ENCODE measurements around the gene MMP24.
A peak's percentile ranks its signal among the peaks of the same experiment; 100 is the strongest.
"Not testable (repeated sequence)": the region's sequence is repeated elsewhere in the genome, so short reads cannot be mapped to it uniquely, and the experiment has no call there.

Gene MMP24

GRCh38 chr20:35226126-35226883, at the start of gene MMP24:
TSS of gene MMP24 (plus strand) at chr20:35226690. CDS start at chr20:35226739, 49 bp downstream.
- in situ Hi-C loops (cut with MboI; ENCODE audit: low pct_unique_long_range_greater_than_20kb, low sequenced_read_pairs) = no loop called here
- no peak for DNase-seq

- in situ Hi-C loops (cut with MboI; ENCODE audit: low pct_unique_long_range_greater_than_20kb, low sequenced_read_pairs) = no loop called here
- DNase-seq = no peak
These were observed 46.9 kb upstream of the MMP24 start for GRCh38 chr20:35179292-35180212.

GRCh38 chr20:35180266-35180665, 46.2 kb upstream of the MMP24 start:
- in situ Hi-C loops (cut with MboI; ENCODE audit: low pct_unique_long_range_greater_than_20kb, low sequenced_read_pairs) = no loop called here
- DNase-seq = no peak

GRCh38 chr20:35181731-35182130, 44.8 kb upstream of the MMP24 start:
- in situ Hi-C loops (cut with MboI; ENCODE audit: low pct_unique_long_range_greater_than_20kb, low sequenced_read_pairs) = no loop called here

GRCh38 chr20:35186691-35187289, 39.7 kb upstream of the MMP24 start:
- DNase-seq; in situ Hi-C loops (cut with MboI; ENCODE audit: low pct_unique_long_range_greater_than_20kb, low sequenced_read_pairs): not testable (repeated sequence)

More at GRCh38 chr20:35181731-35182130, 44.8 kb upstream of the MMP24 start:
- no peak for DNase-seq

GRCh38 chr20:35187584-35188190, 38.8 kb upstream of the MMP24 start:
- DNase-seq = no peak
- in situ Hi-C loops (cut with MboI; ENCODE audit: low pct_unique_long_range_greater_than_20kb, low sequenced_read_pairs) = no loop called here

GRCh38 chr20:35189223-35189622, 37.3 kb upstream of the MMP24 start:
- in situ Hi-C loops (cut with MboI; ENCODE audit: low pct_unique_long_range_greater_than_20kb, low sequenced_read_pairs); DNase-seq: not testable (repeated sequence)

GRCh38 chr20:35190556-35190955, 35.9 kb upstream of the MMP24 start:
- DNase-seq = no peak
- in situ Hi-C loops (cut with MboI; ENCODE audit: low pct_unique_long_range_greater_than_20kb, low sequenced_read_pairs) = no loop called here

- in situ Hi-C loops (cut with MboI; ENCODE audit: low pct_unique_long_range_greater_than_20kb, low sequenced_read_pairs) = no loop called here
- DNase-seq = no peak
These were observed 34.9 kb upstream of the MMP24 start for GRCh38 chr20:35191419-35192117.

GRCh38 chr20:35192118-35192872, 34.2 kb upstream of the MMP24 start:
- DNase-seq = no peak
- in situ Hi-C loops (cut with MboI; ENCODE audit: low pct_unique_long_range_greater_than_20kb, low sequenced_read_pairs) = no loop called here

- in situ Hi-C loops (cut with MboI; ENCODE audit: low pct_unique_long_range_greater_than_20kb, low sequenced_read_pairs); DNase-seq: not testable (repeated sequence)
These were observed 33.3 kb upstream of the MMP24 start for GRCh38 chr20:35193031-35193791.

GRCh38 chr20:35196313-35196712, 30.2 kb upstream of the MMP24 start:
- in situ Hi-C loops (cut with MboI; ENCODE audit: low pct_unique_long_range_greater_than_20kb, low sequenced_read_pairs) = no loop called here
- no peak for DNase-seq

GRCh38 chr20:35199740-35200139, 26.8 kb upstream of the MMP24 start:
- no peak for DNase-seq
- in situ Hi-C loops (cut with MboI; ENCODE audit: low pct_unique_long_range_greater_than_20kb, low sequenced_read_pairs) = no loop called here

- DNase-seq = no peak
- in situ Hi-C loops (cut with MboI; ENCODE audit: low pct_unique_long_range_greater_than_20kb, low sequenced_read_pairs) = no loop called here
These were observed 26.2 kb upstream of the MMP24 start for GRCh38 chr20:35200267-35200666.

- DNase-seq; in situ Hi-C loops (cut with MboI; ENCODE audit: low pct_unique_long_range_greater_than_20kb, low sequenced_read_pairs): not testable (repeated sequence)
These were observed 25.0 kb upstream of the MMP24 start for GRCh38 chr20:35201467-35201866.

GRCh38 chr20:35206802-35207201, 19.7 kb upstream of the MMP24 start:
- in situ Hi-C loops (cut with MboI; ENCODE audit: low pct_unique_long_range_greater_than_20kb, low sequenced_read_pairs) = no loop called here
- no peak for DNase-seq

GRCh38 chr20:35207950-35208611, 18.4 kb upstream of the MMP24 start:
- in situ Hi-C loops (cut with MboI; ENCODE audit: low pct_unique_long_range_greater_than_20kb, low sequenced_read_pairs) = no loop called here
- DNase-seq = peak; percentile 78
